Measurements from ENCODE around the gene ZFAND3. TPM values are rescaled to one million over a fixed set of nuclear protein-coding genes. Genes with fewer than 3 reads are reported as not detected.
A peak's percentile ranks its signal among the peaks of the same experiment; 100 is the strongest.

The ZFAND3 gene
- polyA plus RNA-seq, 1 donor from 2014 or later: 6.4 TPM

DNA sequence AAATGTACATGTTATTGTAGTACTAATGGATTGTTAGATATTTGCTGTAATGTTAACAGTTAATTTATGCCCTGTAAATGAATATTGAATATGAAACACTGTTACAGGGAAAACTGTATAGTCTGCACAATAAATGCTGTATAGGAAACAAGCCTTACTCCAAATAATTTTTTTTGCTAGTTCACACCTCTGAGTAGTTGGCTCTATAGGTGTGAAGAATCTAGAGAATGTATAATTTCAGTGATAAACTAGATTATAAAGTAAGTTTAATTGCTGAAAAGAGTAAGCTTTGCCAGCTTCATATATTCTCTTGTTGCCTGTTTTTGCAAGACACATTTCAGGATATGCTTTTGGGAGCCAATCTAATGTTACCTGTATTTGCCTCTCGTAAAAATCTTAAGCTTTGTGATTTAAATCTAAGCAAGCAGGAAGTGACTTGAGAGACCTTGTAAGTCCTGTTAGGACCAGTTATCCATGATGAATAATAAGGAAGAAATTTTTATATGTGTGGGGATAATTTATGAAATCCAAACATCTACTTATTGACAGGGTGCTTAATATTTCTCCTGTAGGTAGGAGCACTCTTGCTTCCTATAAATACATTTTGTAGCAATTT is 232.4 kb downstream of the ZFAND3 start:
- peaks cover 14 to 31% (median 17%) of the 10 kb centered on the region in 3 donors for H3K4me1 Mint-ChIP-seq
- no peaks in the 10 kb centered on the region for H3K27me3 Mint-ChIP-seq
- H3K36me3 Mint-ChIP-seq: peaks cover 4% of the 10 kb centered on the region
- H3K4me3 Mint-ChIP-seq: no peak overlapping the region
- H3K27ac Mint-ChIP-seq: no peak overlapping the region
- no peaks in the 10 kb centered on the region for H3K9me3 Mint-ChIP-seq

DNA sequence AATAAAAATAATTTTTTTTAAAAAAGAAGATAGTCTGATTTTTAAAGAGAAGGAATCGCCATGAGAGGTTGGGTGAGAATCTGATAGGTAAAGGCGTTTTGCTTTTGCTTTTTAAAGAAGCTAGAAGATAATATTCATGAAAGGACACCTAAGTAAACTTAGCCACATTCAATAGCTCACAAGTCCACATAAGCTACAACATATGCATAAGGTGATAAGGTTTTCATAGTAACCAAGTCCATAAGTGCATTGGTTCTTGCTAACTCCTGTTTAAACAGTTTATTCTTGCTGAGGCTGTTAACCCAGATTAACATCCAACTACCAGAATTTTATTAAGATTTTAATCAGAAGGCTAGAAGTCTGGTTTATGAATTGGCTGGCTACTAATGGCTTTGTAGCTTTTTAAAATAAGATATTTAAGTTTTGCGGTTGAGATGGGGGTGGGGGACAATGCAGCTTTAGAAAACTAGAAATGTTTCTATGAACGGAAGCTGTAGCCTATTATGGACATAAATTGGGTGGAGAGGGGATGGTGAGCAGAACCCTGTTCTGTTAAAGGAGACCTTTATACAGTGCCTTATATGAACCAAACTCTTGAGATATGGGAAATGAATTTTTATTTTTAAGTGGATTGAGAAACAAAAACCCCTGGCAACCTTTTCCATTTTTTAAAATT is 235.1 kb downstream of the ZFAND3 start:
- no peak overlapping the region for H3K4me3 Mint-ChIP-seq
- no peaks in the 10 kb centered on the region for H3K27me3 Mint-ChIP-seq
- H3K27ac Mint-ChIP-seq: no peak overlapping the region
- H3K4me1 Mint-ChIP-seq: peaks cover 9 to 31% (median 21%) of the 10 kb centered on the region in 3 donors
- peaks cover 3% of the 10 kb centered on the region for H3K36me3 Mint-ChIP-seq
- no peaks in the 10 kb centered on the region for H3K9me3 Mint-ChIP-seq

- Mint-ChIP-seq H3K36me3 (peaks cover 3% of the 10 kb centered on the region), H3K27ac (no peak overlapping the region), H3K4me1 (peaks cover 5 to 31% (median 20%) of the 10 kb centered on the region in 3 donors), H3K9me3 (no peaks in the 10 kb centered on the region), H3K4me3 (no peak overlapping the region), H3K27me3 (no peaks in the 10 kb centered on the region)
Observed at GRCh38 chr6:38055203-38055589, 235.7 kb downstream of the ZFAND3 start.

GRCh38 chr6:38056361-38056760 is 236.8 kb downstream of the ZFAND3 start:
- Mint-ChIP-seq H3K9me3 (no peaks in the 10 kb centered on the region), H3K27ac (no peak overlapping the region), H3K4me3 (no peak overlapping the region), H3K27me3 (no peaks in the 10 kb centered on the region), H3K36me3 (peaks cover 3% of the 10 kb centered on the region), H3K4me1 (peaks cover 2 to 25% (median 14%) of the 10 kb centered on the region in 3 donors)

DNA sequence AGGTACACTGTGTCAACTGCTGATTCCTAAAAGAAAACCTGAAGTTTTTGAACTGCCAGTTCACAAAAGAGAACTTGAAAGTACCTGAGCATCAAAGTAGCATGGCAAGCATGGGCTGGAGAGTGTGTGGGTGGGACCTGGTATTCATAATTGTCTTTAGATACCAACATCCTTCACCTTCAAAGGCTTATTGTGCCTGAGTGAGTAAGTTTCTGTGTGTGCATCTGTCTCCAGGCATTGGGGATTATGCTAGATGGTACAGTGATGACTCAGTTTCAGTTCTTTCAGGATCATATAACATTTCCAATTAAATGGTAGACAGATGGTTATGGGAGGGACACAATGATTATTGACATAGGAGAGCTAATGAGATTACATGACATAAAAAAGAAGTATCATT is 238.5 kb downstream of the ZFAND3 start:
- peaks cover 2 to 23% (median 13%) of the 10 kb centered on the region in 3 donors for H3K4me1 Mint-ChIP-seq
- peak overlapping the region in 1 of 3 donors; percentile 36 for H3K27ac Mint-ChIP-seq

GRCh38 chr6:38062066-38062465 is 242.5 kb downstream of the ZFAND3 start:
- no peaks in the 10 kb centered on the region for H3K9me3 Mint-ChIP-seq
- no peak overlapping the region for H3K4me3 Mint-ChIP-seq
- H3K36me3 Mint-ChIP-seq: peaks cover 7% of the 10 kb centered on the region
- peaks cover 13 to 20% (median 14%) of the 10 kb centered on the region in 3 donors for H3K4me1 Mint-ChIP-seq
- H3K27ac Mint-ChIP-seq: no peak overlapping the region
- no peaks in the 10 kb centered on the region for H3K27me3 Mint-ChIP-seq

More for the DNA sequence above, 238.5 kb downstream of the ZFAND3 start:
- Mint-ChIP-seq H3K9me3 (no peaks in the 10 kb centered on the region), H3K27me3 (no peaks in the 10 kb centered on the region), H3K4me3 (no peak overlapping the region), H3K36me3 (peaks cover 3% of the 10 kb centered on the region)

DNA sequence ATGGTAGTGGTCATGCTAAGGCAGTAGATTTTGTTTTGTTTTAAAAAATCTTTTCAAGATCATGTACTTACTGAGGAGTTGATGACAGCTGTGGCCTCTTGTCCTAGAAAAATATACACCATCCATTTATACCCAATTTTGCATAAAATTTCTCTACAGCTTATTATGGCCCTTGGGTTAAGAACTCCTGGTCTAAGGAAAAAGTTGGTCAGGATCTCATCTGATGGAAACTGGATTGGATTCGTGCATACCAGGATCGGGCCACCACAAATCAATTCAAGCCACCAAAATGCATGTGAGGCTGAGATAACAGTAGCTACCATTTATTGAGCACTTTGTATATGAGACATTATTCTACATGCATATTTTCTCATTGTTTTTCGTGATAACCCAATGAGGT is 244.4 kb downstream of the ZFAND3 start:
- no peaks in the 10 kb centered on the region for H3K27me3 Mint-ChIP-seq
- no peak overlapping the region for H3K4me3 Mint-ChIP-seq
- no peaks in the 10 kb centered on the region for H3K9me3 Mint-ChIP-seq
- peak overlapping the region in 1 of 3 donors; percentile 77 for H3K27ac Mint-ChIP-seq
- H3K36me3 Mint-ChIP-seq: peaks cover 7% of the 10 kb centered on the region
- H3K4me1 Mint-ChIP-seq: peaks cover 22 to 25% (median 22%) of the 10 kb centered on the region in 3 donors

DNA sequence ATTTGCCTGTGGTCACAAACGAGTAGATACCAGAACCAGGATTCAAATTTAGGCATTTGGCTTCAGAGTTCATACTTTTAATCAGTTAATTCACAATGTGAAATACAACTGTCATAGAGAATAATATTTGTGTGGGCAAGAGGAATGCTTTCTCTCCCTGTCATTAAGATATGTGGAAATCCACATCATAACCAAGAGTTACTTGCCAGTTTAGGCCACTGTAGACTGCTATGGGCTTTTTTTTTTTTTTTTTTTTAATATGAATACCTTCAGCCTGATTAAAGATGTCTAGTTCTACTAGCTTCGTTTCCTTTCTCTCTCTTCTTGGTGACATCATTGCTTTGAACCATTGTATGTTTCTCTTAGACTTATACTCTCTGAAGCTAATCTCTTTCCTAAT is 244.9 kb downstream of the ZFAND3 start:
- H3K4me1 Mint-ChIP-seq: peaks cover 24 to 27% (median 27%) of the 10 kb centered on the region in 3 donors
- peaks cover 7% of the 10 kb centered on the region for H3K36me3 Mint-ChIP-seq
- no peaks in the 10 kb centered on the region for H3K27me3 Mint-ChIP-seq
- no peak overlapping the region for H3K4me3 Mint-ChIP-seq
- H3K9me3 Mint-ChIP-seq: no peaks in the 10 kb centered on the region
- H3K27ac Mint-ChIP-seq: peak overlapping the region in 2 of 3 donors; percentile 77 to 85

GRCh38 chr6:38065734-38066305 is 246.3 kb downstream of the ZFAND3 start:
- Mint-ChIP-seq H3K27ac (peak overlapping the region in 2 of 3 donors; percentile 4 to 42), H3K36me3 (peaks cover 7% of the 10 kb centered on the region), H3K9me3 (no peaks in the 10 kb centered on the region), H3K4me3 (peak overlapping the region in 2 of 4 donors; percentile 3 to 10), H3K4me1 (peaks cover 31 to 35% (median 32%) of the 10 kb centered on the region in 3 donors), H3K27me3 (no peaks in the 10 kb centered on the region)

- peak overlapping the region in 2 of 4 donors; percentile 53 to 70 for H3K4me3 Mint-ChIP-seq
- H3K4me1 Mint-ChIP-seq: peaks cover 31 to 39% (median 32%) of the 10 kb centered on the region in 3 donors
- H3K9me3 Mint-ChIP-seq: no peaks in the 10 kb centered on the region
- peaks cover 7% of the 10 kb centered on the region for H3K36me3 Mint-ChIP-seq
- peak overlapping the region; percentile 7 to 36 (median 8) for H3K27ac Mint-ChIP-seq
- no peaks in the 10 kb centered on the region for H3K27me3 Mint-ChIP-seq
Observed at GRCh38 chr6:38067263-38067980, 247.9 kb downstream of the ZFAND3 start.

DNA sequence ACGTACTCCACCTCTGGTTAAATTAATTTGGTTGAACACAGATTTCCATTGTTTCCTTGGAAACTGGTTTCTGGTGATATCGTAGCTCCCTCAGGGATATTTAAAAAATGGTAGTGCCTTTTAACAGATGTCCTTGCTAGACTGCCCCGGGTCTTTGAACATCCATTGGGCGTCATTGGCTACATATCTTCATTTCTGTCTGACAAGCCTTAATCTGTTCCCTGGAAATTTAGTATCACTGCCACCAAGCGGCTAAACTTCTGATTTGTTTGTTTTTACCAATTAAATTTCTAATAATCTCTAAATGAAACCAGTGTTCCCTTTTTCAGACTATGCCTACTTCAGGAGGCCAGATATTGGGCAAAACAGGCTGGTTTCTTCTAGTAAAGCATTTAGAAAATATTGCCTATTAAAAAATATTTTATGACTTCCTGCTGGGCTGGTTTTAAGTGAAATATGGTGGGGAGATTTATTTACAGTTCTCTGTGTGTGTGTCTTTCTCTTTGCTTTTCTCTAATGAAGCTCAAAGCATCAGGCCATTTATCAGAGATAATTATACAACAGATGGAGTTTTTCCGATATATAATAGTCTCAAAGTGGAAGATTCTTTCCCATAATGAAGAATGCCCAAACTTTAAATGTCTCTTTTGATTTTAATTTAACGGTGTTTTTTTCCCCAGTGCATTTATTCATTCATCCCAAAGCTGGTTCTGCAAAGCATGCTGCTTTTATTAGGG is 249.5 kb downstream of the ZFAND3 start:
- H3K27me3 Mint-ChIP-seq: no peaks in the 10 kb centered on the region
- peaks cover 31 to 39% (median 32%) of the 10 kb centered on the region in 3 donors for H3K4me1 Mint-ChIP-seq
- H3K4me3 Mint-ChIP-seq: no peak overlapping the region
- H3K27ac Mint-ChIP-seq: peak overlapping the region in 2 of 3 donors; percentile 13 to 79
- H3K36me3 Mint-ChIP-seq: peaks cover 7% of the 10 kb centered on the region
- no peaks in the 10 kb centered on the region for H3K9me3 Mint-ChIP-seq

- peaks cover 7 to 24% (median 10%) of the 10 kb centered on the region in 3 donors for H3K4me1 Mint-ChIP-seq
- H3K9me3 Mint-ChIP-seq: no peaks in the 10 kb centered on the region
- H3K36me3 Mint-ChIP-seq: peaks cover 15% of the 10 kb centered on the region
- H3K4me3 Mint-ChIP-seq: no peak overlapping the region
- no peak overlapping the region for H3K27ac Mint-ChIP-seq
- H3K27me3 Mint-ChIP-seq: no peaks in the 10 kb centered on the region
Observed at GRCh38 chr6:38077488-38078030, 258.0 kb downstream of the ZFAND3 start.

GRCh38 chr6:38078671-38079070 is 259.1 kb downstream of the ZFAND3 start:
- Mint-ChIP-seq H3K27ac (no peak overlapping the region), H3K9me3 (no peaks in the 10 kb centered on the region), H3K27me3 (no peaks in the 10 kb centered on the region), H3K4me3 (no peak overlapping the region), H3K4me1 (peaks cover 7 to 24% (median 10%) of the 10 kb centered on the region in 3 donors), H3K36me3 (peaks cover 15% of the 10 kb centered on the region)

GRCh38 chr6:38079107-38079506 is 259.6 kb downstream of the ZFAND3 start:
- Mint-ChIP-seq H3K9me3 (no peaks in the 10 kb centered on the region), H3K36me3 (peaks cover 17% of the 10 kb centered on the region), H3K4me3 (no peak overlapping the region), H3K27me3 (no peaks in the 10 kb centered on the region), H3K4me1 (peaks cover 7 to 24% (median 10%) of the 10 kb centered on the region in 3 donors), H3K27ac (no peak overlapping the region)

Measured in IgD-negative memory B cell (primary cell).